ENCODE measurements around the gene COG5.

DNA sequence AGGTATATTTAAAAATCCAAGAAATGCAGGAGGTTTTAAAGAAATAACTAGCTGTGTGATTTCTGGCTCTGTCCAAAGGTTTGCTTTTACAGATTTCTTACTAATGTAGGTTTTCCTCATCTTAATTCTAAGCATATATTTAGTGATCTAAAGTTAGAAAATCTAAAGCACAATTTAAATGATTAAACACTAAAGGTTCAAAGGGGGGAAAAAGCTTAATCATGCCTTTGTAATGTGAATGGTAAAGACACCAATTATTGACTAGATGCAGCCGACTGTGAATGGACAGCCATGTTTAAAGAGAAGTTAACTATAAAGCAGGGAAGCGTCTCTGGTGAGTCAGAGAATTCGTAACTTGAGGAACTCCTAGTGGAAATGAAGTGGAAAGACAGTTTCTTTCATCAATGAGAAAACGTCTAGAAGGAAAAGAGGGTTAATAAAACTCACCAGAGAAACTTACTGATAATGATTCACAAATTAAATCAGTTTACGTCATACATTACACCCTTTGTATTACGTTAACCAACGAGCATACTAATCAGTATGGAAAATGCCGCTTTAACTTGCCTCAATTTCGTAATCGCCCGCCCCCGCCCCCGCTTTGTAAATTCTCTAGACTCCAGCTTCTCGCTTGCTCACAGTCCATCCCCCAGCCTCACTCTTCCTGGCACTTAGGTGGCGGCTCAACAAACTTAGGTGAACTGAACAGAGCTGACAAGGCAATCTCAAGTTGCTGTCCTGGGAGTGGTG lies 396.1 kb downstream of the COG5 start:
- TF ChIP-seq, protein P1, sequence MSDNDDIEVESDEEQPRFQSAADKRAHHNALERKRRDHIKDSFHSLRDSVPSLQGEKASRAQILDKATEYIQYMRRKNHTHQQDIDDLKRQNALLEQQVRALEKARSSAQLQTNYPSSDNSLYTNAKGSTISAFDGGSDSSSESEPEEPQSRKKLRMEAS (IDR thresholded peaks at IDR 0.05; ENCODE audit: low read depth, low read length) = no peak
- TF ChIP-seq EP300 (IDR thresholded peaks at IDR 0.05; ENCODE audit: borderline replicate concordance in 1 of 2, control insufficient read depth in 1 of 2, low read depth in 2 of 2, low read length in 2 of 2) = no peak
- TF ChIP-seq CTCF (IDR thresholded peaks at IDR 0.05 in 2 of 3, conservative IDR thresholded peaks at IDR 0.05 in 1 of 3; ENCODE audit: control insufficient read depth in 2 of 3, extremely low read depth in 1 of 3, insufficient read depth in 1 of 3, low read depth in 3 of 3, low read length in 3 of 3) = peak in 1 of 3 experiments; percentile 24; a peak in 1 of 6 replicates
- no peak for TF ChIP-seq IKZF1 (conservative IDR thresholded peaks at IDR 0.05)
